ENCODE results near the gene PPARD. TPM values are rescaled to one million over a fixed set of nuclear protein-coding genes. Genes with fewer than 3 reads are reported as not detected.

The PPARD gene
- total RNA-seq, 2 donors from 2014 or later = 21.2 to 24.1 TPM

- H3K36me3 ChIP-seq = no peaks in the 10 kb centered on the region
- no peaks in the 10 kb centered on the region for H3K9me3 ChIP-seq
- intact Hi-C loops (cut with DNase I) = no loop called here
- no peak overlapping the region for H3K4me3 ChIP-seq
- H3K4me1 ChIP-seq (replicated peaks) = no peaks in the 10 kb centered on the region
- no peak for DNase-seq (ENCODE audit: low spot score)
- no peak for TF ChIP-seq POLR2AphosphoS5 (IDR thresholded peaks at IDR 0.05)
- no peak for TF ChIP-seq CTCF (IDR thresholded peaks at IDR 0.05)
- no peak for TF ChIP-seq POLR2A (IDR thresholded peaks at IDR 0.05)
- no peaks in the 10 kb centered on the region for H3K27me3 ChIP-seq (replicated peaks; ENCODE audit: insufficient read depth)
- H3K27ac ChIP-seq = no peak overlapping the region
Measured at GRCh38 chr6:35366204-35366596, 23.8 kb downstream of the PPARD start.

- Histone ChIP-seq H3K4me3 (no peak overlapping the region), H3K9me3 (no peaks in the 10 kb centered on the region), H3K36me3 (no peaks in the 10 kb centered on the region), H3K4me1 (replicated peaks) (no peaks in the 10 kb centered on the region), H3K27me3 (replicated peaks; ENCODE audit: insufficient read depth) (no peaks in the 10 kb centered on the region), H3K27ac (no peak overlapping the region)
- 83% methylated on average over 5 of the region's 5 CpGs for WGBS
- intact Hi-C loops (cut with DNase I) = no loop called here
- no peak for DNase-seq (ENCODE audit: low spot score)
- TF ChIP-seq POLR2A (IDR thresholded peaks at IDR 0.05) (no peak), CTCF (IDR thresholded peaks at IDR 0.05) (no peak), POLR2AphosphoS5 (IDR thresholded peaks at IDR 0.05) (no peak)
Measured at GRCh38 chr6:35367646-35368037, 25.3 kb downstream of the PPARD start.

GRCh38 chr6:35368038-35368887, 25.9 kb downstream of the PPARD start:
- Histone ChIP-seq H3K27ac (no peak overlapping the region), H3K9me3 (no peaks in the 10 kb centered on the region), H3K36me3 (no peaks in the 10 kb centered on the region), H3K4me1 (replicated peaks) (no peaks in the 10 kb centered on the region), H3K4me3 (no peak overlapping the region), H3K27me3 (replicated peaks; ENCODE audit: insufficient read depth) (no peaks in the 10 kb centered on the region)
- intact Hi-C loops (cut with DNase I) = no loop called here
- WGBS = 65% methylated on average over 2 of the region's 2 CpGs
- peak; percentile 10 for DNase-seq (ENCODE audit: low spot score)
- TF ChIP-seq CTCF (IDR thresholded peaks at IDR 0.05) (no peak), POLR2A (IDR thresholded peaks at IDR 0.05) (no peak), POLR2AphosphoS5 (IDR thresholded peaks at IDR 0.05) (peak; percentile 67)

- Histone ChIP-seq H3K4me3 (no peak overlapping the region), H3K27ac (no peak overlapping the region), H3K4me1 (replicated peaks) (no peaks in the 10 kb centered on the region), H3K36me3 (no peaks in the 10 kb centered on the region), H3K9me3 (no peaks in the 10 kb centered on the region), H3K27me3 (replicated peaks; ENCODE audit: insufficient read depth) (no peaks in the 10 kb centered on the region)
- no peak for DNase-seq (ENCODE audit: low spot score)
- no peak for TF ChIP-seq CTCF (IDR thresholded peaks at IDR 0.05)
- TF ChIP-seq POLR2A (IDR thresholded peaks at IDR 0.05) = no peak
- TF ChIP-seq POLR2AphosphoS5 (IDR thresholded peaks at IDR 0.05) = no peak
- intact Hi-C loops (cut with DNase I) = no loop called here
- WGBS = 62% methylated on average over 8 of the region's 8 CpGs
Measured at GRCh38 chr6:35370124-35370741, 27.9 kb downstream of the PPARD start.
